Tibial nerve (tissue), 4 donors: Measurements from ENCODE around the gene KLF3. TPM values are rescaled to one million over a fixed set of nuclear protein-coding genes. Genes with fewer than 3 reads are reported as not detected.

Experiments used
- DNase-seq, 2 donors: peaks; one replicate each; pipeline ENCODE4 v3.0.0-alpha.2; 2019; ENCODE audit warnings: low spot score in 2 of 2
- H3K27ac ChIP-seq, 4 donors: fragments of 200-600 bp; sonication (generic) in 3 of 4; one replicate each; pipeline ENCODE4 v1.5.1; 2017 to 2019; ENCODE audit warnings: mild to moderate bottlenecking in 1 of 4
- H3K27me3 ChIP-seq, 2 donors: fragments of 200-600 bp; sonication (generic) in 1 of 2; one replicate each; pipeline versions ENCODE4 v1.5.1 to v1.6.0; 2017 to 2019
- H3K36me3 ChIP-seq, 3 donors: fragments of 200-600 bp; sonication (generic); one replicate each; pipeline ENCODE4 v1.5.1; 2018 to 2019
- H3K4me1 ChIP-seq, 4 donors: fragments of 200-600 bp; sonication (generic) in 3 of 4; one replicate each; pipeline ENCODE4 v1.5.1; 2017 to 2019
- H3K4me3 ChIP-seq, 4 donors: fragments of 200-600 bp; sonication (generic) in 3 of 4; one replicate each; pipeline ENCODE4 v1.5.1; 2017 to 2019; ENCODE audit warnings: mild to moderate bottlenecking in 1 of 4, moderate library complexity in 1 of 4
- H3K9me3 ChIP-seq, 4 donors: fragments of 200-600 bp; sonication (generic) in 3 of 4; one replicate each; pipeline ENCODE4 v1.5.1; 2017 to 2019
- CTCF ChIP-seq, 5 experiments: fragments of 200-600 bp in 3 of 5; fragments of 450-650 bp in 2 of 5; sonication (generic) in 3 of 5; IDR thresholded peaks; one replicate each; pipeline ENCODE4 v1.5.1; 2016 to 2019; ENCODE audit warnings: antibody characterized with exemption in 5 of 5, mild to moderate bottlenecking in 3 of 5, moderate library complexity in 2 of 5
- EP300 ChIP-seq, 2 donors: sonication (generic); formaldehyde crosslinking; IDR thresholded peaks; one replicate each; pipeline ENCODE4 v1.6.1; 2017; ENCODE audit warnings: antibody characterized with exemption in 2 of 2, mild to moderate bottlenecking in 1 of 2
- POLR2A ChIP-seq, 2 donors: fragments of 450-650 bp; IDR thresholded peaks; one replicate each; pipeline ENCODE4 v1.6.1; 2017; ENCODE audit warnings: antibody characterized with exemption in 2 of 2, mild to moderate bottlenecking in 2 of 2, moderate library complexity in 2 of 2
- WGBS, 2 donors: methylation state at CpG; one replicate each; pipeline ENCODE4 v1.1.5; 2018; 5-methylcytosine and 5-hydroxymethylcytosine counted together
- total RNA-seq, 4 donors: library from RNA; depleted of rRNA; stranded (reverse); fragments of >200 nt; gene quantifications; one replicate each; pipeline ENCODE4 v1.1.0, GENCODE V29; 2016

KLF3 gene
- total RNA-seq, 4 donors from 2014 or later: 36.3 to 70.1 (median 38.4) TPM

DNA sequence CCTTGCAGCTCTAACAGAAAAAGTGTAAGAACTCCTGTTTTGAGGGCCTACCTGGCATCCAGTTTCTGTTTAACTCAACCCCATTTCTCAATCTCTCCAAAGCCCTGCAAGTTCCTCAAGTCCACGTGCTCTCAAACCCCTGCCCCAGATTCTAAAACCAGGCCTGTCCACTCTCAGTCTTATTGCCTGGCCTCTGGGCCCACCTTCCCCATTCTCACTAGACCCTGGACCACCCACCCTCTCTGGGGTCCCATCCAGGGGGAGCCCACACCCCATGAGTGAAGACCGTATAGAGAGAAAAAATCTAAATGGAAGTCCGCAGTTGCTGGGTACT is 60.4 kb downstream of the KLF3 start:
- Histone ChIP-seq H3K4me1 (peaks cover 0 to 11% (median 2%) of the 10 kb centered on the region in 4 donors), H3K36me3 (peaks cover 0 to 2% (median 0%) of the 10 kb centered on the region in 3 donors), H3K27me3 (no peaks in the 10 kb centered on the region), H3K27ac (no peak overlapping the region), H3K4me3 (no peak overlapping the region), H3K9me3 (no peaks in the 10 kb centered on the region)
- WGBS, 2 donors: 91 to 95% methylated on average over 3 of the region's 3 CpGs
- TF ChIP-seq CTCF (IDR thresholded peaks at IDR 0.05) (no peak), POLR2A (IDR thresholded peaks at IDR 0.05) (no peak), EP300 (IDR thresholded peaks at IDR 0.05) (no peak)
- DNase-seq: no peak

DNA sequence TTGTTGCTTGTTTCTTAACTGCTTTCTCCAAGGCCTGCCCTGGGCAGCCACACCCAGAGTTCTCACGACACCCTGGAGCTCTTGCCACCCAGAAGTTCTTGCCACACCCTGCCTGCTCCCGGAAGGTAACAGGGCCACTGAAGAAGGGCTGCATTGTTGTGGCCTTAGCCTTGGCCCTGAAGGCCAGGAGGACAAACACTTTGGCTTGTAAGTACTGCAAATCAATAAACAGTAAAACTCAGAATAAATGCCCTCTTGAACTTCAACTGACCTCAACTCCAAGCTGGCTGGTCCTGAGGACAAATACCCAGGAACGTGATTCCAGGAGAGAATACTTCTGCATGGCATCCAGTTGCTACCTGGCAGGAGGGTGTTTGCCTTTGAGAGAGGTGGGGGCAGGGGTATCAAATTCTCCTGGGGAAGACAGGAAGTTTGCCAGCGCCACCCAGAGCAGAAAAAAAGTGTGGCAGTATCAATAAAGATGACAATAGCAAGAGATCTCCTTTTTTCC is 64.7 kb downstream of the KLF3 start:
- no peaks in the 10 kb centered on the region for H3K36me3 ChIP-seq
- H3K4me1 ChIP-seq: peaks cover 0 to 23% (median 11%) of the 10 kb centered on the region in 4 donors
- no peaks in the 10 kb centered on the region for H3K9me3 ChIP-seq
- peak overlapping the region in 1 of 4 donors; percentile 49 for H3K27ac ChIP-seq
- TF ChIP-seq POLR2A (IDR thresholded peaks at IDR 0.05) (no peak), CTCF (IDR thresholded peaks at IDR 0.05) (no peak), EP300 (IDR thresholded peaks at IDR 0.05) (no peak)
- WGBS, 2 donors: 48 to 53% methylated on average over 4 of the region's 4 CpGs
- H3K4me3 ChIP-seq: no peak overlapping the region
- no peaks in the 10 kb centered on the region for H3K27me3 ChIP-seq
- no peak for DNase-seq

GRCh38 chr4:38730493-38730829 is 66.5 kb downstream of the KLF3 start:
- no peak for TF ChIP-seq EP300 (IDR thresholded peaks at IDR 0.05)
- no peak for TF ChIP-seq POLR2A (IDR thresholded peaks at IDR 0.05)
- TF ChIP-seq CTCF (IDR thresholded peaks at IDR 0.05): no peak
- H3K4me3 ChIP-seq: no peak overlapping the region
- WGBS, 2 donors: 76 to 86% methylated on average over 4 of the region's 4 CpGs
- peak overlapping the region in 2 of 4 donors; percentile 45 to 64 for H3K27ac ChIP-seq
- no peaks in the 10 kb centered on the region for H3K36me3 ChIP-seq
- no peaks in the 10 kb centered on the region for H3K9me3 ChIP-seq
- no peaks in the 10 kb centered on the region for H3K27me3 ChIP-seq
- H3K4me1 ChIP-seq: peaks cover 0 to 23% (median 11%) of the 10 kb centered on the region in 4 donors
- no peak for DNase-seq

DNA sequence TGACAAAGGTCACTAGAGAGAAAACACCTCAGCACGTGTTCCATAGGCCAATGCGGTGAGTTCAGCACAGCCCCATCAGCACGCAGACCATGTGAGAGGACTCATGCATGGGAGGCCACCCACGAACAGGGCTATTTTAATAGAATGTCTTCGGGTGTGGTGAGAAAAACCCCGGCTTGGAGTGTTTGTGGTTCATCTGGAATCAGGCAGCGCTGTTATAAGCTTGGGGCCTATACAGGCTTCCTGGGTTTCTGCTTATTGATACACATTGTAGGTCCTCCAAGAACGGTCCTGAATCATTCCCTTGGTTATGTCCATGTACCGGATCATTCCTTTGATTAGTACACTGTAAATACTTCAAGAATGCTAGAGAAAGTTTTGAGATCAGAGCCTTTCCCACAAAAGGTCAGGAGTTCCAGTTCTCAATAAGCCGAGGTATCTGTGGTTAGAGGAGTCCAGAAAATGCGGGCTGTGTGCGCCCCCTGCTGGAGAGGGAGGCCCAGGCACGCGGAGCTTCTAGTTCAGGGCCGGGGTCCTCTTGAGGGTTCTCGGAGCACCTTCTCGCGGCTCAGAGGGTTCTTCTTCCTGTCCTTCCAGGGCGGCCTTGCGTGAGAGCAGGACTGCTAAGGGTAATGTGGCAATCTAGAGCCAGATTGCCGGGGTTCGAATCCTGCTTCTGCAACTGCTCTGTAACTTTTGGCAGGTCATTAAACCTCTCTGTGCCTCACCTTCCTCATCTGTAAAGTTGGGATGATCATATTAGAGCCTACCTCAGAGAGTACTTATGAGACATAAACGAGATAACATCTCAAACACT is 67.0 kb downstream of the KLF3 start:
- peaks cover 0 to 23% (median 11%) of the 10 kb centered on the region in 4 donors for H3K4me1 ChIP-seq
- WGBS, 2 donors: 27 to 28% methylated on average over 23 of the region's 23 CpGs
- H3K27ac ChIP-seq: peak overlapping the region in 2 of 4 donors; percentile 45 to 64
- no peak overlapping the region for H3K4me3 ChIP-seq
- H3K36me3 ChIP-seq: no peaks in the 10 kb centered on the region
- H3K9me3 ChIP-seq: no peaks in the 10 kb centered on the region
- no peaks in the 10 kb centered on the region for H3K27me3 ChIP-seq
- peak; percentile 78 to 92 for DNase-seq
- TF ChIP-seq POLR2A (IDR thresholded peaks at IDR 0.05) (no peak), CTCF (IDR thresholded peaks at IDR 0.05) (peak; percentile 86 to 96 (median 94)), EP300 (IDR thresholded peaks at IDR 0.05) (peak in 1 of 2 donors; percentile 41)

- no peak for DNase-seq
These were observed 69.7 kb downstream of the KLF3 start for GRCh38 chr4:38733663-38734062.

More at GRCh38 chr4:38733663-38734062, 69.7 kb downstream of the KLF3 start:
- no peak overlapping the region for H3K4me3 ChIP-seq
- peaks cover 0 to 17% (median 9%) of the 10 kb centered on the region in 4 donors for H3K4me1 ChIP-seq
- TF ChIP-seq POLR2A (IDR thresholded peaks at IDR 0.05) (no peak), EP300 (IDR thresholded peaks at IDR 0.05) (no peak), CTCF (IDR thresholded peaks at IDR 0.05) (no peak)
- no peaks in the 10 kb centered on the region for H3K36me3 ChIP-seq
- WGBS, 2 donors: 97% methylated on average over 2 of the region's 2 CpGs
- H3K9me3 ChIP-seq: no peaks in the 10 kb centered on the region
- no peaks in the 10 kb centered on the region for H3K27me3 ChIP-seq
- H3K27ac ChIP-seq: no peak overlapping the region
